Activated CD8-positive, alpha-beta memory T cell treated with anti-CD3 and anti-CD28 coated beads, Interleukin-2, amount 50 U/mL, for 4 hours (primary cell): ENCODE data around the gene HNMT.

ENCODE experiments used
- DNase-seq: peaks from one replicate; pipeline ENCODE4 v3.0.0-alpha.2; 2020

The HNMT gene

GRCh38 chr2:138061961-138062360 is 97.7 kb downstream of the HNMT start:
- no peak for DNase-seq

DNA sequence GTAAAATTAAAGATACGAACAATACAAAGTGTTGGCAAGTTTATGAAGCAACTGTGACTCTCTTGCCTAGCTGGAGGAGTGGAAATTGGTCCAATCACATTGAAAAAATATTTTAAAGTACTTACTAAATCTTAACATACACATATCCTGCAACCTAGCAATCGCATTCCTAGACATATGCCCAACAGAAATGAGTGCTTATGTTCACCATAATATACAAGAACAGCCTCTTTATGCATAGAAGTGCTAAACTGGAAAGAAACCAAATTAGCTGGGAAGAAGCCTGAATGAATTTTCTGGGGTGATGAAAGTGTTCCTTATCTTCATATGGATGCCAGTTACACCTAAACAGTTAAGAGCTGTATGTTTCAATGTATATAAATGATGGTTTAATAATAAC is 98.9 kb downstream of the HNMT start:
- DNase-seq = no peak
